ENCODE results near the gene NAT14.

- no peak for TF ChIP-seq CTCF (IDR thresholded peaks at IDR 0.05)
- TF ChIP-seq MEF2A (IDR thresholded peaks at IDR 0.05; ENCODE audit: borderline replicate concordance, low read depth), result no peak
- TF ChIP-seq NFIC (IDR thresholded peaks at IDR 0.05; ENCODE audit: borderline replicate concordance), result no peak
- no peak for TF ChIP-seq EZH2phosphoT487 (IDR thresholded peaks at IDR 0.05; ENCODE audit: borderline replicate concordance, low read depth)
Observed at GRCh38 chr19:55490478-55491432, 5.8 kb downstream of the NAT14 start.

Data from SK-N-SH (cell line).